ENCODE results near the gene DRD2.

DRD2 gene

DNA sequence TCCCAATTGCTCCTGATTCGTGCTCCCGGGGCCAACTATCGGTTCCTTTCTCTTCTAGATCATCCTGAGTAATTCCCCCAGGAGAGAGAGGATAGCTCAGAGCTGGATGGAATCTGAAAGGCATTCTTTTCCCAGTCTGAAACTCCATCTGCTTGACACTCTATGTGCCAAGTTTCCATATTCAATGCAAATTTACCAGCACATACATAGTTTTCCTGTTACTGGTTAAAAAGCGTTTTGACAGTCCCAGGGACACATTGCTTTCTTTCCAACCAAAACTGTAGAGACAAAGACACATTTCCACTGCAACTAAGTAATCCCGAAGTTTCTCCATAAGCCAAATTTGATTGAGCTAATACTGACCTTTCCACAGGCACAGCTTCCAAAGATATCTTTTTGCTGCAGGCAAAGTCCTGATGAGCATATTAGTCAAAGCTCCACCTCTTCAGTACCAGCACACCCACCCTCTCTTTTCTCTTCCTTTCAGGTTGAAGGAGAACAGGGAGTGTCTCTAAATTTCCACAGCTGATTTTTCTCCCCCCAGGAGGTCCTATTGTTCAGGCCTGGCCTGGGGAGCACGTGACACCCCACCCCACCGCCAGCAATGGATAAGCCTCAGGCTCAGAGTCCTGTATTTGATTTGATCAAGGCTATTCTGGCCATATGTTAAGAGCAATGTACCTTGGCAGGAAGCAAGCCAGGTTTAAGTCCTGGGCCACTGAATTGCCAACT, 97.4 kb downstream of the DRD2 start:
- TF ChIP-seq, protein P1, sequence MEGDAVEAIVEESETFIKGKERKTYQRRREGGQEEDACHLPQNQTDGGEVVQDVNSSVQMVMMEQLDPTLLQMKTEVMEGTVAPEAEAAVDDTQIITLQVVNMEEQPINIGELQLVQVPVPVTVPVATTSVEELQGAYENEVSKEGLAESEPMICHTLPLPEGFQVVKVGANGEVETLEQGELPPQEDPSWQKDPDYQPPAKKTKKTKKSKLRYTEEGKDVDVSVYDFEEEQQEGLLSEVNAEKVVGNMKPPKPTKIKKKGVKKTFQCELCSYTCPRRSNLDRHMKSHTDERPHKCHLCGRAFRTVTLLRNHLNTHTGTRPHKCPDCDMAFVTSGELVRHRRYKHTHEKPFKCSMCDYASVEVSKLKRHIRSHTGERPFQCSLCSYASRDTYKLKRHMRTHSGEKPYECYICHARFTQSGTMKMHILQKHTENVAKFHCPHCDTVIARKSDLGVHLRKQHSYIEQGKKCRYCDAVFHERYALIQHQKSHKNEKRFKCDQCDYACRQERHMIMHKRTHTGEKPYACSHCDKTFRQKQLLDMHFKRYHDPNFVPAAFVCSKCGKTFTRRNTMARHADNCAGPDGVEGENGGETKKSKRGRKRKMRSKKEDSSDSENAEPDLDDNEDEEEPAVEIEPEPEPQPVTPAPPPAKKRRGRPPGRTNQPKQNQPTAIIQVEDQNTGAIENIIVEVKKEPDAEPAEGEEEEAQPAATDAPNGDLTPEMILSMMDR (IDR thresholded peaks at IDR 0.05; ENCODE audit: control extremely low read depth, extremely low read depth, low read depth, missing control alignments): no peak
- no peak for DNase-seq (ENCODE audit: extremely low spot score)
- POLR2A ChIA-PET: no interaction called here
- CTCF ChIA-PET: interaction anchor here (1.0 to 2.6 kb wide), 7 partner anchors 7 to 48 kb away, joined by 3 to 7 read pairs (median 4); no protein-coding TSS in a partner anchor

DNA sequence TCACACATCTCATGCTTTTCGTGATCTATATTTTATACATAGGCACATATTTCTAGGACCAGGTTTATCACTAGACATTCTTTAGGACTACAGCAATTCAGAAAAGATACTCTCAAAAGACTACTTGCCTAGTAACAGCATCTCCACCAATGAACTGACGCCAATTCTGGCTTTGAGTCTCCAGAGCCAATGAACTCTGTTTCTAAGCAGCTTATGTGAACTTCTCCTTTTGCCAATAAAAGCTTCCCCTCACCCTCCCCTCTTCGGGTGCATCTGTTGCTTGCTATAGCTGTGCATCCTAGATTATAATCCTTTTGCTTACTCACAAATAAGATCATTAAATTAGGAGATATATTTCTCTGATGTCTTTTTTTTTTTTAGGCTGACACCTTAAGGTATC, 99.0 kb downstream of the DRD2 start:
- ChIA-PET POLR2A (no interaction called here), CTCF (interaction anchor here (0.7 to 2.6 kb wide), 7 partner anchors 9 to 803 kb away, joined by 3 to 7 read pairs (median 5); no protein-coding TSS in a partner anchor)
- TF ChIP-seq, protein P1 (IDR thresholded peaks at IDR 0.05; ENCODE audit: control extremely low read depth, extremely low read depth, low read depth, missing control alignments): no peak
- DNase-seq (ENCODE audit: extremely low spot score): no peak

DNA sequence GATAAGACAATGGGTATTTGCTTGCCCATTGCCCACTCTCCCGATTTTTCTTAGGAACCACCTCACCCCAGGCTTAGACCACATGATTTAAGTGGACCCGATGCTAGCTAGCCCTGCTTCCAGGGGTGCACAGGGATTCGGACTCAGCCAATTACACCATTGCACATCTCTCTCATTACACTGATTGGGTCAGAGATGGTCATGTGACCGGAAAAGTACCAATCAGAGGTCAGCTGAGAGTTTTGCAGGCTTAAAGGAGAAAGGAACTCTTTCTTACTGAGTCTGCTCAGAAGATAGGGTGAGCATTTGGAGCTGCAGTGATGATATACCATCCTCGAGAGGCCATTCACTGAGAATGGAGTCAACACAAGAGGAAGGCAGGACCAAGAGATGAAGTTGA, 99.8 kb downstream of the DRD2 start:
- no peak for DNase-seq (ENCODE audit: extremely low spot score)
- TF ChIP-seq, protein P1 (IDR thresholded peaks at IDR 0.05; ENCODE audit: control extremely low read depth, extremely low read depth, low read depth, missing control alignments): no peak
- CTCF ChIA-PET: interaction anchor here (1.1 to 2.2 kb wide), 2 partner anchors 9 to 43 kb away, joined by 4 to 7 read pairs; no protein-coding TSS in a partner anchor
- POLR2A ChIA-PET: no interaction called here

DNA sequence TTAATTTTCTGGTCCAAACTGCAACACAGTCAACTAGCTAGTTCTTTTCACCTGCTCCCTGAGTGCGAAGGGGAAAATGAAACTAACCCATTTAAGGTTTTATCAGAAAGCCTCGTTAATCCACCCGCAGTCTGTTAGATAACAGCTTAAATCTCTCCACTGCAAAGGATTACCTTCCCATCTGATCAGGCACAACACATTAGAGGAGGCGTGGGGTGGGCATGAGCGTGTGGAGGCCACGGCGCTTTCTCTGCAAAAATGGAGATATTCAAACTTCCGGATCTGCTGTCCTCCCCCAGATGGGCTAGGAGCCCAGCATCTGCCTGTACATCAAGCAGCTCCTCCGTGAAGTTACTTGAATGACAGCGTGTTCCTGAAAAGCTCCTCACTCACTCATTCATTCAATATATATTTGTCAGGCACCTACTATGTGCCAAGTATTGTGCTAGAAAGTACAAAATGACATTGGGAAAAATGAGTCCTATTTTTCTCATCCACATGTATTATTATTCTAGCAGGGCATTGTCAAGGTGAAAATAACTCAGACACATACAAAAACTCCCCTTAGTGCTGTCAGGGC, 101.1 kb downstream of the DRD2 start:
- POLR2A ChIA-PET: no interaction called here
- CTCF ChIA-PET: no interaction called here
- TF ChIP-seq, protein P1 (IDR thresholded peaks at IDR 0.05; ENCODE audit: control extremely low read depth, extremely low read depth, low read depth, missing control alignments): no peak
- DNase-seq (ENCODE audit: extremely low spot score): no peak

DNA sequence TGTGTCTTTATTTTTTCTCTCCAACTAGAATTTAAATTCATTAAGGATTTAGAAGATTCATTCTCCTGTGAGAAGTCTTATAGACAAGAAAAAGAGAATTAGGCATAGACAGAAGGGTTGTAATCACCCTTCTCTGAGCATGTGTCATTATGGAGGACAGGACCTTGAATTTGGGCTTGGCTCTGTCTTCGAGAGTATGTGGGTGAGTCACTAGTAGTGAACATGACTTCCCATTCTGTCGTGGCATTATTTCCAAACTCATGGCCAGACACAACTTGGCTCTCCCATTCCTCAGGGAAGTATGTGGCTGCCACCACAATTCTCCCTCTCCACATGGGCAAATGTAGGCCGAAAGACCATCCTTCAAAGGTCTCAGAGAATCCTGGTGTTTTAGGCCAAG, 101.9 kb downstream of the DRD2 start:
- TF ChIP-seq, protein P1 (IDR thresholded peaks at IDR 0.05; ENCODE audit: control extremely low read depth, extremely low read depth, low read depth, missing control alignments): no peak
- POLR2A ChIA-PET: no interaction called here
- DNase-seq (ENCODE audit: extremely low spot score): no peak
- CTCF ChIA-PET: no interaction called here

DNA sequence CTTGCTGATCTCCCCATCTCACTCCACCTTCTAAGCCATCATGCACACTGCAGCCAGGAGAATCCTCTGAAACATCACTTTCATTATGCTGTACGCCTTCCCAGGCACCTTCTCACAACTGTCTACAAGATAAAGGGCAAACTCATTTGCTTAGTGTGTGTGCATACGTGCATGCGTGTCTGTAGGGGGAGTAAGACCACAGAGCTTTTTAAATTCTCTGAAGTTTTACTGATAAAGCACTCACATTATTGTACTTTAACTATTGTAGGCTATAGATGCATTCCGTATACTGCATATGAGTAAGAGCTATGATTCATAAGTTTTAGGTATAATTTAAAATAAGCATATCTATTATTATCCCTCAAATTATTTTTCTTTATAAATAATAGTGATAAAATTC, 102.9 kb downstream of the DRD2 start:
- DNase-seq (ENCODE audit: extremely low spot score): no peak
- TF ChIP-seq, protein P1 (IDR thresholded peaks at IDR 0.05; ENCODE audit: control extremely low read depth, extremely low read depth, low read depth, missing control alignments): no peak
- ChIA-PET CTCF (interaction anchor here (1.0 kb wide), 1 partner anchor 13 kb away, joined by 3 read pairs; no protein-coding TSS in a partner anchor), POLR2A (no interaction called here)
